OCI-LY7 (cell line): ENCODE data around the gene PLAGL1.

ENCODE experiments used
- CTCF ChIP-seq: fragments of 200-600 bp; sonication (generic); conservative IDR thresholded peaks from 2 replicates; pipeline ENCODE4 v1.5.1; 2014; ENCODE audit warnings: mild to moderate bottlenecking, antibody characterized with exemption, low read length, moderate library complexity, mixed read lengths
- EZH2phosphoT487 ChIP-seq: fragments of 200-600 bp; sonication (generic); IDR thresholded peaks from 2 replicates; pipeline ENCODE4 v1.6.1; 2018; ENCODE audit warnings: low read depth, borderline replicate concordance, mild to moderate bottlenecking, mixed run types, antibody characterized with exemption, low read length, moderate library complexity, mixed read lengths

GRCh38 chr6:143967706-143968376 lies 40.2 kb downstream of the PLAGL1 start:
- no peak for TF ChIP-seq CTCF
- no peak for TF ChIP-seq EZH2phosphoT487
